Immature natural killer cell (primary cell): ENCODE measurements around the gene SRRM2. TPM values are rescaled to one million over a fixed set of nuclear protein-coding genes. Genes with fewer than 3 reads are reported as not detected.
A peak's percentile ranks its signal among the peaks of the same experiment; 100 is the strongest.

ENCODE experiments used
- DNase-seq, 3 donors: peaks; one replicate each; pipeline ENCODE4 v3.0.0; 2022; ENCODE audit warnings: mixed read lengths in 1 of 3
- H3K27ac Mint-ChIP-seq, 6 donors: one replicate each; pipeline ENCODE4 v1.8.0; 2020; ENCODE audit warnings: mixed read lengths in 6 of 6, mild to moderate bottlenecking in 5 of 6, inconsistent platforms in 4 of 6, moderate library complexity in 3 of 6
- H3K27me3 Mint-ChIP-seq, 3 donors: one replicate each; pipeline ENCODE4 v1.8.0; 2020 to 2021; ENCODE audit warnings: low read depth in 3 of 3, mild to moderate bottlenecking in 3 of 3, mixed read lengths in 3 of 3, moderate library complexity in 3 of 3, inconsistent platforms in 1 of 3
- H3K36me3 Mint-ChIP-seq, 3 donors: one replicate each; pipeline ENCODE4 v1.8.0; 2020; ENCODE audit warnings: mixed read lengths in 3 of 3, inconsistent platforms in 2 of 3, mild to moderate bottlenecking in 2 of 3
- H3K4me1 Mint-ChIP-seq, 2 donors: one replicate each; pipeline ENCODE4 v1.8.0; 2020; ENCODE audit warnings: inconsistent platforms in 2 of 2, mild to moderate bottlenecking in 2 of 2, mixed read lengths in 2 of 2, moderate library complexity in 1 of 2
- H3K4me3 Mint-ChIP-seq, 5 donors: one replicate each; pipeline ENCODE4 v1.8.0; 2020; ENCODE audit warnings: mild to moderate bottlenecking in 5 of 5, mixed read lengths in 5 of 5, inconsistent platforms in 3 of 5, moderate library complexity in 3 of 5
- H3K9me3 Mint-ChIP-seq, 6 donors: one replicate each; pipeline ENCODE4 v1.8.0; 2020; ENCODE audit warnings: mild to moderate bottlenecking in 6 of 6, mixed read lengths in 6 of 6, inconsistent platforms in 4 of 6, moderate library complexity in 3 of 6
- polyA plus RNA-seq, 3 donors: library from polyadenylated mRNA; unstranded; fragments of 300-500 nt; fragmentation: Illumina TruSeq; gene quantifications; one replicate each; pipeline ENCODE4 v1.2.3, GENCODE V29; 2021

SRRM2 gene
- polyA plus RNA-seq, 3 donors from 2014 or later: 11.5 to 113 (median 24.2) TPM

- DNase-seq: no peak
- H3K4me1 Mint-ChIP-seq: peaks cover 4 to 40% of the 10 kb centered on the region in 2 donors
- H3K27me3 Mint-ChIP-seq: peaks cover 16 to 44% (median 43%) of the 10 kb centered on the region in 3 donors
- H3K9me3 Mint-ChIP-seq: no peaks in the 10 kb centered on the region
- H3K4me3 Mint-ChIP-seq: no peak overlapping the region
- H3K27ac Mint-ChIP-seq: peak overlapping the region in 4 of 6 donors; percentile 38 to 69 (median 56)
- peaks cover 56 to 80% (median 57%) of the 10 kb centered on the region in 3 donors for H3K36me3 Mint-ChIP-seq
Measured at GRCh38 chr16:2766430-2767139, 14.1 kb downstream of the SRRM2 start.

- Mint-ChIP-seq H3K4me3 (no peak overlapping the region), H3K4me1 (peaks cover 4 to 44% of the 10 kb centered on the region in 2 donors), H3K36me3 (peaks cover 51 to 76% (median 52%) of the 10 kb centered on the region in 3 donors), H3K27me3 (peaks cover 18 to 43% (median 42%) of the 10 kb centered on the region in 3 donors), H3K9me3 (no peaks in the 10 kb centered on the region), H3K27ac (no peak overlapping the region)
- no peak for DNase-seq
Measured at GRCh38 chr16:2767140-2767731, 14.8 kb downstream of the SRRM2 start.

GRCh38 chr16:2767891-2768290 is 15.5 kb downstream of the SRRM2 start:
- no peak for DNase-seq
- H3K4me1 Mint-ChIP-seq: peaks cover 6 to 44% of the 10 kb centered on the region in 2 donors
- H3K27ac Mint-ChIP-seq: peak overlapping the region in 3 of 6 donors; percentile 6 to 69 (median 61)
- no peaks in the 10 kb centered on the region for H3K9me3 Mint-ChIP-seq
- H3K4me3 Mint-ChIP-seq: no peak overlapping the region
- H3K27me3 Mint-ChIP-seq: peaks cover 15 to 43% (median 38%) of the 10 kb centered on the region in 3 donors
- H3K36me3 Mint-ChIP-seq: peaks cover 48 to 75% (median 49%) of the 10 kb centered on the region in 3 donors

- peaks cover 15 to 38% (median 38%) of the 10 kb centered on the region in 3 donors for H3K27me3 Mint-ChIP-seq
- DNase-seq: no peak
- peak overlapping the region in 1 of 6 donors; percentile 4 for H3K27ac Mint-ChIP-seq
- peaks cover 6 to 42% of the 10 kb centered on the region in 2 donors for H3K4me1 Mint-ChIP-seq
- H3K36me3 Mint-ChIP-seq: peaks cover 42 to 70% (median 43%) of the 10 kb centered on the region in 3 donors
- H3K4me3 Mint-ChIP-seq: no peak overlapping the region
- no peaks in the 10 kb centered on the region for H3K9me3 Mint-ChIP-seq
Measured at GRCh38 chr16:2768403-2769089, 16.1 kb downstream of the SRRM2 start.

GRCh38 chr16:2769100-2769529 is 16.7 kb downstream of the SRRM2 start:
- H3K9me3 Mint-ChIP-seq: no peaks in the 10 kb centered on the region
- DNase-seq: no peak
- H3K4me3 Mint-ChIP-seq: no peak overlapping the region
- peaks cover 15 to 38% (median 35%) of the 10 kb centered on the region in 3 donors for H3K27me3 Mint-ChIP-seq
- peaks cover 6 to 42% of the 10 kb centered on the region in 2 donors for H3K4me1 Mint-ChIP-seq
- peak overlapping the region in 2 of 6 donors; percentile 30 to 40 for H3K27ac Mint-ChIP-seq
- H3K36me3 Mint-ChIP-seq: peaks cover 36 to 64% (median 37%) of the 10 kb centered on the region in 3 donors

GRCh38 chr16:2769675-2770056 is 17.2 kb downstream of the SRRM2 start:
- peak overlapping the region in 4 of 6 donors; percentile 22 to 66 (median 53) for H3K27ac Mint-ChIP-seq
- H3K27me3 Mint-ChIP-seq: peaks cover 15 to 38% (median 33%) of the 10 kb centered on the region in 3 donors
- H3K4me3 Mint-ChIP-seq: no peak overlapping the region
- H3K36me3 Mint-ChIP-seq: peaks cover 32 to 59% (median 33%) of the 10 kb centered on the region in 3 donors
- H3K4me1 Mint-ChIP-seq: peaks cover 6 to 40% of the 10 kb centered on the region in 2 donors
- DNase-seq: no peak
- H3K9me3 Mint-ChIP-seq: no peaks in the 10 kb centered on the region

GRCh38 chr16:2770057-2770951 is 17.9 kb downstream of the SRRM2 start:
- peak overlapping the region in 1 of 5 donors; percentile 20 for H3K4me3 Mint-ChIP-seq
- H3K9me3 Mint-ChIP-seq: no peaks in the 10 kb centered on the region
- peaks cover 26 to 53% (median 27%) of the 10 kb centered on the region in 3 donors for H3K36me3 Mint-ChIP-seq
- H3K27ac Mint-ChIP-seq: peak overlapping the region in 5 of 6 donors; percentile 24 to 66 (median 48)
- peaks cover 15 to 32% (median 28%) of the 10 kb centered on the region in 3 donors for H3K27me3 Mint-ChIP-seq
- peak; percentile 45 to 58 (median 46) for DNase-seq
- peaks cover 9 to 36% of the 10 kb centered on the region in 2 donors for H3K4me1 Mint-ChIP-seq

GRCh38 chr16:2771496-2772402 is 19.3 kb downstream of the SRRM2 start:
- Mint-ChIP-seq H3K27me3 (peaks cover 14 to 26% (median 20%) of the 10 kb centered on the region in 3 donors), H3K4me1 (peaks cover 20 to 41% of the 10 kb centered on the region in 2 donors), H3K36me3 (peaks cover 13 to 39% (median 15%) of the 10 kb centered on the region in 3 donors), H3K27ac (peak overlapping the region in 4 of 6 donors; percentile 59 to 69 (median 62)), H3K9me3 (no peaks in the 10 kb centered on the region), H3K4me3 (peak overlapping the region in 1 of 5 donors; percentile 46)
- no peak for DNase-seq

- H3K4me3 Mint-ChIP-seq: no peak overlapping the region
- H3K27ac Mint-ChIP-seq: peak overlapping the region in 4 of 6 donors; percentile 42 to 58 (median 56)
- DNase-seq: no peak
- H3K9me3 Mint-ChIP-seq: no peaks in the 10 kb centered on the region
- peaks cover 28 to 48% of the 10 kb centered on the region in 2 donors for H3K4me1 Mint-ChIP-seq
- peaks cover 23 to 31% (median 24%) of the 10 kb centered on the region in 3 donors for H3K27me3 Mint-ChIP-seq
- peaks cover 9 to 29% (median 11%) of the 10 kb centered on the region in 3 donors for H3K36me3 Mint-ChIP-seq
Measured at GRCh38 chr16:2773188-2773968, 20.9 kb downstream of the SRRM2 start.

- peaks cover 9 to 24% (median 10%) of the 10 kb centered on the region in 3 donors for H3K36me3 Mint-ChIP-seq
- peak overlapping the region in 2 of 6 donors; percentile 46 to 48 for H3K27ac Mint-ChIP-seq
- peaks cover 19 to 29% (median 19%) of the 10 kb centered on the region in 3 donors for H3K27me3 Mint-ChIP-seq
Measured at GRCh38 chr16:2774161-2774891, 21.9 kb downstream of the SRRM2 start.

More at GRCh38 chr16:2774161-2774891, 21.9 kb downstream of the SRRM2 start:
- Mint-ChIP-seq H3K4me3 (no peak overlapping the region), H3K4me1 (peaks cover 35 to 54% of the 10 kb centered on the region in 2 donors), H3K9me3 (no peaks in the 10 kb centered on the region)
- no peak for DNase-seq
